IMR-90 (cell line): ENCODE data around the gene ARPP21. TPM values are rescaled to one million over a fixed set of nuclear protein-coding genes. Genes with fewer than 3 reads are reported as not detected.

Source experiments
- ATAC-seq: fragments of 200-7000 bp; cut with Tn5 transposase; 2 replicates; pipeline ENCODE4 v1.9.1; 2020; ENCODE audit warnings: low read depth, mild to moderate bottlenecking, moderate library complexity
- BruUV-seq: library from RNA; stranded (reverse); fragments of 400-500 nt; replicated peaks from 2 replicates; lab custom pipeline; 2021; lab: Mats Ljungman, UMichigan
- CTCF ChIA-PET: fragments of 300-600 bp; formaldehyde crosslinking; extraction: SDS; loops from one replicate; lab custom pipeline; 2021; ENCODE audit warnings: antibody characterized with exemption; lab: Yijun Ruan, JAX
- POLR2A ChIA-PET: fragments of 300-600 bp; sonication (Branson Sonifier 250); formaldehyde crosslinking; loops from one replicate; lab custom pipeline; 2022; ENCODE audit warnings: antibody characterized with exemption; ENCODE audit not compliant: unreplicated experiment; lab: Charles Lee
- DNase-seq: peaks from one replicate; pipeline ENCODE4 v3.0.0; 2013
- H2AFZ ChIP-seq: replicated peaks from 2 replicates; pipeline ENCODE3; 2013; ENCODE audit warnings: low read length, mild to moderate bottlenecking; ENCODE audit not compliant: poor library complexity
- H2AK5ac ChIP-seq: 2 replicates; pipeline ENCODE4 v1.6.1; 2013; ENCODE audit warnings: low read depth, low read length, inconsistent platforms
- H2AK9ac ChIP-seq: replicated peaks from 2 replicates; pipeline ENCODE3; 2013; ENCODE audit warnings: mild to moderate bottlenecking, low read depth, low read length, moderate library complexity; ENCODE audit not compliant: poor library complexity
- H2BK120ac ChIP-seq: 2 replicates; pipeline ENCODE4 v1.6.1; 2013; ENCODE audit warnings: low read depth, low read length, inconsistent platforms
- H2BK15ac ChIP-seq: 3 replicates; pipeline ENCODE4 v1.6.1; 2013; ENCODE audit warnings: low read depth, low read length, inconsistent platforms
- H2BK20ac ChIP-seq: 2 replicates; pipeline ENCODE4 v1.6.1; 2013; ENCODE audit warnings: low read depth, mild to moderate bottlenecking, inconsistent platforms, low read length, moderate library complexity
- H2BK5ac ChIP-seq: 2 replicates; pipeline ENCODE4 v1.6.1; 2013; ENCODE audit warnings: mild to moderate bottlenecking, low read depth, low read length, inconsistent platforms; ENCODE audit not compliant: poor library complexity, severe bottlenecking
- H3K14ac ChIP-seq: replicated peaks from 2 replicates; pipeline ENCODE4 v1.6.1; 2013; ENCODE audit warnings: low read depth, low read length, inconsistent platforms
- H3K18ac ChIP-seq: 2 replicates; pipeline ENCODE4 v1.6.1; 2013; ENCODE audit warnings: low read depth, low read length, control low read depth
- H3K23ac ChIP-seq: 2 replicates; pipeline ENCODE4 v1.6.1; 2013; ENCODE audit warnings: low read depth, low read length, inconsistent platforms
- H3K27ac ChIP-seq: 2 replicates; pipeline ENCODE4 v1.5.1; 2013; ENCODE audit warnings: mild to moderate bottlenecking, control low read depth, low read length; ENCODE audit not compliant: insufficient read depth
- H3K27me3 ChIP-seq: 2 replicates; pipeline ENCODE4 v1.6.1; 2013; ENCODE audit warnings: low read length; ENCODE audit not compliant: control insufficient read depth, insufficient read depth
- H3K36me3 ChIP-seq: 2 replicates; pipeline ENCODE4 v1.6.1; 2013; ENCODE audit warnings: low read length, mixed read lengths; ENCODE audit not compliant: control insufficient read depth, insufficient read depth
- H3K4ac ChIP-seq: 2 replicates; pipeline ENCODE4 v1.6.1; 2013; ENCODE audit warnings: low read depth, low read length, inconsistent platforms
- H3K4me1 ChIP-seq: 2 replicates; pipeline ENCODE4 v1.6.1; 2013; ENCODE audit warnings: low read length, mixed read lengths; ENCODE audit not compliant: control insufficient read depth, insufficient read depth
- H3K4me2 ChIP-seq: 2 replicates; pipeline ENCODE4 v1.6.1; 2013; ENCODE audit warnings: low read depth, mild to moderate bottlenecking, control low read depth, low read length, moderate library complexity
- H3K4me3 ChIP-seq: 2 replicates; pipeline ENCODE4 v1.5.1; 2013; ENCODE audit warnings: low read depth, mild to moderate bottlenecking, control low read depth, low read length, moderate library complexity; ENCODE audit not compliant: insufficient read depth
- H3K56ac ChIP-seq: 2 replicates; pipeline ENCODE4 v1.6.1; 2013; ENCODE audit warnings: low read length, inconsistent platforms; ENCODE audit not compliant: insufficient read depth; ENCODE audit errors: extremely low read depth
- H3K79me1 ChIP-seq, 2 experiments: 2 replicates each; pipeline ENCODE4 v1.6.1; 2013; ENCODE audit warnings: low read length in 2 of 2, inconsistent platforms in 1 of 2, low read depth in 1 of 2
- H3K9ac ChIP-seq: 2 replicates; pipeline ENCODE4 v1.6.1; 2013; ENCODE audit warnings: low read depth, low read length, control low read depth
- H3K9me1 ChIP-seq: 2 replicates; pipeline ENCODE4 v1.6.1; 2013; ENCODE audit warnings: low read length, inconsistent platforms; ENCODE audit not compliant: insufficient read depth
- H3K9me3 ChIP-seq: 2 replicates; pipeline ENCODE4 v1.6.1; 2013; ENCODE audit warnings: low read length; ENCODE audit not compliant: control insufficient read depth, insufficient read depth
- H4K20me1 ChIP-seq: 2 replicates; pipeline ENCODE4 v1.6.1; 2013; ENCODE audit warnings: low read length, inconsistent platforms; ENCODE audit not compliant: insufficient read depth
- H4K5ac ChIP-seq: 2 replicates; pipeline ENCODE4 v1.6.1; 2013; ENCODE audit warnings: mild to moderate bottlenecking, low read depth, low read length, control low read depth
- H4K8ac ChIP-seq, 2 experiments: 2 replicates each; pipeline ENCODE4 v1.6.1; 2013; ENCODE audit warnings: low read depth in 2 of 2, low read length in 2 of 2, control low read depth in 1 of 2, inconsistent platforms in 1 of 2
- H4K91ac ChIP-seq: 2 replicates; pipeline ENCODE4 v1.6.1; 2013; ENCODE audit warnings: low read depth, low read length, inconsistent platforms; ENCODE audit not compliant: insufficient read depth
- BHLHE40 ChIP-seq: fragments of 150-350 bp; IDR thresholded peaks from 2 replicates; pipeline ENCODE4 v1.6.1; 2016; ENCODE audit warnings: mild to moderate bottlenecking, low read depth, low read length
- CEBPB ChIP-seq: IDR thresholded peaks from 2 replicates; pipeline ENCODE4 v1.6.1; 2012; ENCODE audit warnings: low read depth, low read length, improper control_type of control experiment
- CTCF ChIP-seq: conservative IDR thresholded peaks from 2 replicates; pipeline ENCODE4 v1.5.1; 2012; ENCODE audit warnings: mild to moderate bottlenecking, low read depth, low read length, improper control_type of control experiment
- ELK1 ChIP-seq: fragments of 150-350 bp; IDR thresholded peaks from 2 replicates; pipeline ENCODE4 v1.6.1; 2016; ENCODE audit warnings: low read depth, mild to moderate bottlenecking, low read length, moderate library complexity, borderline replicate concordance
- FOS ChIP-seq: fragments of 150-350 bp; IDR thresholded peaks from 2 replicates; pipeline ENCODE4 v1.6.1; 2016; ENCODE audit warnings: low read depth, low read length
- MAZ ChIP-seq: IDR thresholded peaks from 2 replicates; pipeline ENCODE4 v1.6.1; 2012; ENCODE audit warnings: low read depth, mild to moderate bottlenecking, low read length, improper control_type of control experiment, moderate library complexity, borderline replicate concordance
- MXI1 ChIP-seq: IDR thresholded peaks from 2 replicates; pipeline ENCODE4 v1.6.1; 2012; ENCODE audit warnings: low read depth, mild to moderate bottlenecking, low read length, moderate library complexity, borderline replicate concordance
- NFE2L2 ChIP-seq: fragments of 150-350 bp; IDR thresholded peaks from 2 replicates; pipeline ENCODE4 v1.6.1; 2016; ENCODE audit warnings: low read depth, mild to moderate bottlenecking, low read length
- POLR2A ChIP-seq: IDR thresholded peaks from 2 replicates; pipeline ENCODE4 v1.6.1; 2012; ENCODE audit warnings: mild to moderate bottlenecking, low read depth, low read length
- RAD21 ChIP-seq: IDR thresholded peaks from 2 replicates; pipeline ENCODE4 v1.6.1; 2012; ENCODE audit warnings: low read length, improper control_type of control experiment
- USF2 ChIP-seq: fragments of 150-350 bp; IDR thresholded peaks from 2 replicates; pipeline ENCODE4 v1.6.1; 2017; ENCODE audit warnings: mild to moderate bottlenecking, antibody characterized with exemption, low read length, low read depth
- WGBS, 2 experiments: methylation state at CpG; one replicate each; pipeline versions ENCODE4 v1.1.5 to v1.1.7; 2013; ENCODE audit warnings: missing lambda C conversion rate in 2 of 2; ENCODE audit not compliant: insufficient read length in 1 of 2; ENCODE audit errors: extremely low coverage in 2 of 2; 5-methylcytosine and 5-hydroxymethylcytosine counted together
- dilution Hi-C: fragments of 300-500 bp; cut with HindIII; formaldehyde crosslinking; loops from one replicate; pipeline ENCODE4 v1.14.3; 2018; ENCODE audit warnings: low sequenced_read_pairs; ENCODE audit not compliant: unreplicated experiment
- in situ Hi-C: fragments of 300-500 bp; cut with MboI; formaldehyde crosslinking; loops from 3 replicates; pipeline ENCODE4 v1.14.3; 2019; ENCODE audit warnings: low sequenced_read_pairs, inconsistent platforms, mixed read lengths
- intact Hi-C: fragments of 100-400 bp; cut with micrococcal nuclease; formaldehyde crosslinking; loops from 2 replicates; pipeline ENCODE4 v1.10.0; 2022
- polyA plus RNA-seq, 3 experiments: library from polyadenylated mRNA; depleted of rRNA; stranded (reverse); fragments of >200 nt; gene quantifications; 2 replicates each; pipeline ENCODE4 v1.2.3, GENCODE V29; 2012; ENCODE audit warnings: low replicate concordance in 1 of 3
- total RNA-seq: library from RNA; depleted of rRNA; stranded (reverse); fragments of >200 nt; gene quantifications from 2 replicates; pipeline ENCODE4 v1.2.3, GENCODE V29; 2012

The ARPP21 gene
- total and polyA plus RNA-seq, 2 of the 4 experiments (the other 2 are of a cell fraction) = not detected

- no peaks in the 10 kb centered on the region for H3K4me1 ChIP-seq
- DNase-seq (no peak), ATAC-seq (no peak)
- H2AK9ac ChIP-seq = no peak overlapping the region
- H4K91ac ChIP-seq = no peak overlapping the region
- no peaks in the 10 kb centered on the region for H4K20me1 ChIP-seq
- ChIA-PET CTCF (no interaction called here), POLR2A (no interaction called here)
- TF ChIP-seq MAZ = no peak
- no peak for TF ChIP-seq RAD21
- TF ChIP-seq POLR2A = no peak
- no peak for TF ChIP-seq ELK1
- TF ChIP-seq FOS = no peak
- no peak for TF ChIP-seq MXI1
- TF ChIP-seq CTCF = no peak
- TF ChIP-seq BHLHE40 = no peak
- TF ChIP-seq CEBPB = no peak
- TF ChIP-seq NFE2L2 = no peak
- TF ChIP-seq USF2 = no peak
- no peak overlapping the region for H2BK120ac ChIP-seq
- H3K27ac ChIP-seq = no peak overlapping the region
- H3K9ac ChIP-seq = no peak overlapping the region
- no peak overlapping the region for H3K4me2 ChIP-seq
- no peak overlapping the region for H2AFZ ChIP-seq
- no peak overlapping the region for H4K8ac ChIP-seq
- no peaks in the 10 kb centered on the region for H3K36me3 ChIP-seq
- H3K27me3 ChIP-seq = no peaks in the 10 kb centered on the region; the same call in 1 of the 2 replicates
- H3K9me3 ChIP-seq = peaks cover 2% of the 10 kb centered on the region; the same call in 1 of the 2 replicates
- no TSS peak for BruUV-seq
- H3K14ac ChIP-seq = no peak overlapping the region
- no peak overlapping the region for H3K18ac ChIP-seq
- H2BK20ac ChIP-seq = no peak overlapping the region
- in situ Hi-C loops (no loop called here), dilution Hi-C loops (no loop called here), intact Hi-C loops (no loop called here)
- H3K23ac ChIP-seq = no peak overlapping the region
- no CpG with 5 or more reads among the region's 2 CpGs for WGBS, 2 experiments
- H3K56ac ChIP-seq = no peak overlapping the region
- no peaks in the 10 kb centered on the region for H3K9me1 ChIP-seq
- no peak overlapping the region for H3K4me3 ChIP-seq
- H4K5ac ChIP-seq = no peak overlapping the region
- no peak overlapping the region for H2BK15ac ChIP-seq
- H3K79me1 ChIP-seq = no peaks in the 10 kb centered on the region
- H3K4ac ChIP-seq = no peak overlapping the region
- H2AK5ac ChIP-seq = no peak overlapping the region
- no peak overlapping the region for H2BK5ac ChIP-seq
Observed at GRCh38 chr3:35645189-35645588, 5.9 kb downstream of the ARPP21 start.
